Activated gamma-delta T cell treated with anti-CD3 and anti-CD28 coated beads, Interleukin-2, amount 50 U/mL, for 16 hours (primary cell): ENCODE data around the gene STRIP2.
A peak's percentile ranks its signal among the peaks of the same experiment; 100 is the strongest.
"Not testable (repeated sequence)": the region's sequence is repeated elsewhere in the genome, so short reads cannot be mapped to it uniquely, and the experiment has no call there.

ENCODE experiments used
- DNase-seq: peaks from one replicate; pipeline ENCODE4 v3.0.0-alpha.2; 2020; ENCODE audit warnings: low read depth

The STRIP2 gene

GRCh38 chr7:129497156-129497555, 62.9 kb downstream of the STRIP2 start:
- DNase-seq: no peak

DNA sequence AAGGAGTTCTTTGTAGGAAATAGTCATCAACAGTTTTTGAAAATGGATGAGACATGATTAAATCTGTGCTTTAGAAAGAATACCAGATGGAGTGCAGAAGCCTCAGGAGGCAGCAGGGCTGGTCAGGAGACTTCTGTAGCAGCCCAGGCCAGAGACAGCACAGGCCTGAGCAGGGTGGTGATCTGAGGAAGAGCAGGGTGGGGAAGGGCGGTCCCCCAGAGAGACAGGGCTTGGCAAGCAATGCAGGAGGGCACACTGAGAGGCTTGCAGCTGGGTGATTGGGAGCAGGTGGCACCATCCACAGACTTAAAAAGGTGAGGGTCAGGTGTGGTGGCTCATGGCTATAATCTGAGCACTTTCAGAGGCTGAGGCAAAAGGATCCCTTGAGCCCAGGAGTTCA, 63.8 kb downstream of the STRIP2 start:
- no peak for DNase-seq

- no peak for DNase-seq
Measured at GRCh38 chr7:129499999-129500398, 65.8 kb downstream of the STRIP2 start.

DNA sequence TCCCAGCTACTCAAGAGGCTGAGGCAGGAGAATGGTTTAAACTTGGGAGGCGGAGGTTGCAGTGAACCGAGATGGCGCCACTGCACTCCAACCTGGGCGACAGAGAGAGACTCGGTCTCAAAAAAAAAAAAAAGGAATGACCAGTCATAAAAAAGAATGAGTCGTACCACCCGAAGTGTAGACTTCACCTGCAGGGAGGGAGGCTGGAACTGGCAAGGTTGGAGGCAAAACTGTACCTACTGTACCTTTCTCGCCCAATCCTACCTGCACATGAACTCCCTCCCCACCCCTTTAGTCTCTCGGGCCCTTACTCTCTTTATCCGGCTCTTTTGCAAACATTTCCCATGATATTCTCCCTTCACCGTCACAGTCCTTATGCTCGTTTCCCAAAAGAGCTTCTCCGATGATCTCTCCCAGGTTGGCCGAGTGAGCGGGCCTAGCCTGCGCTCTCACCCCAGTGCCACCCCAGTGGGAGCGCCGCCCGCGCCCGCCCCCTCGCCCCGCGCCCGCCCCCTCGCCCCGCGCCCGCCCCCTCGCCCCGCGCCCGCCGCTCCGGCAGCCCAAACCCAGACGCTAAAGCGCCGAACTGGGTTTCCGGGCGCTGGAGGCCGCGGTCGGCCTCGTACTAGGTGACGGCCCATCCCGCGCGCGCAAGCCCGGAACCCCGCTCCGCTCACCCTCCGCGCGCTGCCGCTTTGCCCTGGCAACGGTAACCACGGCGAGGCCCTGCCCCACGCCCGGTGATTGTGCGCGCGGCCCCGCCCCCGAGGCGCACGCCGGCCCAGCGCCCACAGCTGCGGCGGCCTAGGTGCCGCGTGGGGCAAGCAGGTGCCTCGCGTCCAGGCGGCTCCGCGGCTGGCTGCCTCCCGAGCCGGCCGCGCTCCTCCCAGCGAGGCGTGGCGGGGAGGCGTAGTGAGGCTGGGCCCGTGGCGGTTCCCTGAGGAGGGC, 67.8 kb downstream of the STRIP2 start, which contains the start of gene SMKR1:
Gene SMKR1 (plus strand): TSS at position 772 of the 948 bp plus-strand sequence. CDS start 294 bp downstream, outside the sequence.
- peak; percentile 88 for DNase-seq

GRCh38 chr7:129502708-129503685, 68.8 kb downstream of the STRIP2 start:
- DNase-seq: no peak

GRCh38 chr7:129503725-129504124, 69.5 kb downstream of the STRIP2 start:
- DNase-seq: no peak

DNA sequence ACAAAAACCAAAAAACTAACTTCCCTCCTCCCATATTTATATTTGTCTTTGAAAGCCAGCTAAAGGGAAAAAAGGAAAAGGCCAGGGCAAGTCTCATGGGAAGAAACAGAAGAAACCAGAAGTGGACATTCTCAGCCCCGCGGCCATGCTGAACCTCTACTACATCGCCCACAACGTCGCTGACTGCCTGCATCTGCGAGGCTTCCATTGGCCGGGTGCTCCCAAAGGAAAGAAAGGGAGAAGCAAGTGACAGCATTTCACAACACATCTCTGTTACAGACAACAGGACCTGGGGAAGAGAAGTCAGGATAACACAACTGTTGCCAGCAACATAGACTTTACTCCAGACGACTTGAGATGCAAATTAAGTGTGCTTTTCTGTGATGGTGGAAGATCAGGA, 78.0 kb downstream of the STRIP2 start:
- no peak for DNase-seq

- no peak for DNase-seq
Measured at GRCh38 chr7:129513546-129513945, 79.3 kb downstream of the STRIP2 start.

- no peak for DNase-seq
Measured at GRCh38 chr7:129514683-129515082, 80.5 kb downstream of the STRIP2 start.

GRCh38 chr7:129515381-129515780, 81.1 kb downstream of the STRIP2 start:
- DNase-seq: no peak

GRCh38 chr7:129517931-129518330, 83.7 kb downstream of the STRIP2 start:
- no peak for DNase-seq

GRCh38 chr7:129519464-129519863, 85.2 kb downstream of the STRIP2 start:
- DNase-seq: no peak

DNA sequence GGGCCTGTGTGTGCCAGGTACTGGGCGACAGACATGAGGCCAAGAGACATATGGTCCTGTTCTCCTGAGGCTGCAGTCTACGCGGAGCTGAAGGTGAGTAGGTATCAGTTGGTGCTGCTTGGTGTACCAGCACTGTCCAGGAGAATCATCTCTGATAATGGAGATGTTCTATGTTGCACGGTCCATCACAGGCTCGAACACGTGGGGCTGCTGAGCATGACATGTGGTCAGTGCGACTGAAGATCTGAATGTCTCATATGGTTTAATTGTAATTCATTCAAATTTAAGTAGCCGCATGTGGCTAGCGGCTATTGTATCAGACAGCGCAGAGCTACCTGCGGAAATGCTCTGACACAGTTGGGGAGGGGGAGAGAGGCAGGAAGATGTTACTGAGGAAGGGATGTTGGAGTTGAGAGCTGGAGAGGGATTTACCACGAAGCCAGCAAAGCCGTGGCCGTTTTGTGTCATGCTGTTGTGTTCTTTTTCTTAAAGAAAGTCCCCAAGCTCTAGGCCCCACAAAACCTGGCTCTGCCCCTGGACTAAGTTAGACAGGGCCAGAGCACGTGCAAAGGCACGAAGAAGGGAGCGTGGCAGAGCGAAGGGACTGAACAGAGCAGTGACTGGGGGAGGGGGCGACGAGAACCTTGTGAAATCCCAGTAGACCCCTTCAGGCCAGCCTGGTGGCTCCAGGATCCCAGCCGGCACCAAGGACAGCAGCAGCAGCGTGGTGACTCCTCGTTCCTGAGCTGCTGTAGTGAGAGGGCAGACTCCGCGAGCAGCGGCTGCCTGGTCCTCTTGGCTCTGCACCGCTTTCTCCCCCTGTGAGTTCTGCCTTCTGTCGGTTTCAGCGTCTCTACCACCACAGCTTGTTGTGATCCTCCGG, 88.1 kb downstream of the STRIP2 start:
- DNase-seq: no peak

DNA sequence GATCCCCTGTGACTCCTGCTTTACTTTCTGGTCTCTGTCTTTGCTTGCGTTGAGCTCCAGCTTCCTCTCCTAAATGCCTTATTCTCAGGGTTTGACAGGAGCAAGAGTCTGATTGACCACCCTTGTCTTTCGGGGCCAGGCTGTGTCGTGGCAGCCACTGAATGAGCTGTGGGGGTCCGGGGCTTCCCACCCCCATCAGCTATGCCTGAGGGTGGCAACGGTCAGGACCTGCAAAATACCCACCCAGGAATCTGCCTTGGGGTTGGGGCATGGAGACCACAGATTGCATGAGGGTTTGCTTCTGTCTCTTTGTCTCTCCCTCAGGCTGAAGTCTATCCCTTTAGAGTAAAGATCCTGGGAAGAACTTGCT, 88.7 kb downstream of the STRIP2 start:
- DNase-seq: no peak

DNA sequence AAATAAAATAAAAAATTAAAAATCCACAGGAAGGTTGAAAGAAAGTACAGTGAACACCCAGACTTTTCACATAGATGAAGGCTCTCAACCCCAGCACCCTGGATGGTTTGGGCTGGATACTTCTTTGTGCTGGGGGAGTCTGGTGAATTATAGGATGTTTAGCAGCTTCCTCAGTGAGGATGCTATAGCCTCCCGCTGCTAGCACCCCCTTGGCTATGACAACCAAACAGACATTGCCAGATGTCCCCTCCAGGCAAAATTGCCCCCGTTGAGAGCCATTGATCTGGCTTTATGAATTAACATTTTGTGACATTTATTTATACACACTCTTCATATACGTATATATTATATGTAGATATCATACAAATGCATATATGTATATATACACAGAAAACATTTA, 89.7 kb downstream of the STRIP2 start:
- no peak for DNase-seq

GRCh38 chr7:129524405-129524804, 90.2 kb downstream of the STRIP2 start:
- DNase-seq: not testable (repeated sequence)

GRCh38 chr7:129525225-129525862, 91.1 kb downstream of the STRIP2 start:
- DNase-seq: no peak

- DNase-seq: no peak
Measured at GRCh38 chr7:129529643-129530042, 95.4 kb downstream of the STRIP2 start.

DNA sequence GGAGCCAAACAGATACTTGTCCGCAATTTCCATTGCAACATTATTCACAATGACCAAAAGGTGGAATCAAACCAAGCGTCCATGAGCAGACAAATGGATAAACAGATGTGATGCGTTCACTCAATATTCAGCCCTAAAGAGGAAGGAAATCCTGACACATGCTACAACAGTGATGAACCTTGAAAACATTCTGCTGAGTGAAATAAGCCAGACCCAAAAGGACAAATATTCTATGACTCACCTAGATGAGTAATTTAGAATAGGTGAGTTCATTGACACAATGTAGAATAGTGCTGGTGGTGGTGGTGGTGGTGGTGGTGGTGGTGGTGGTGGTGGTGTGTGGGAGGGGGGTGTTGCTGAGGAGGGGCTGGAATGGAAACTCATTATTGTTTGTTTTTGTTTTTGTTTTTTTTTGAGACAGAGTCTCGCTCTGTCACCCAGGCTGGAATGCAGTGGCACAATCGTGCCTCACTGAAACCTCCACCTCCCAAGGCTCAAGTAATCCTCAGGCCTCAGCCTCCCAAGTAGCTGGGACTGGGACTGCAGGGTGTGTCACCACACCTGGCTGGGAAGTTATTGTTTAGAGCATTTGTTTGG, 96.7 kb downstream of the STRIP2 start:
- DNase-seq: peak; percentile 18

DNA sequence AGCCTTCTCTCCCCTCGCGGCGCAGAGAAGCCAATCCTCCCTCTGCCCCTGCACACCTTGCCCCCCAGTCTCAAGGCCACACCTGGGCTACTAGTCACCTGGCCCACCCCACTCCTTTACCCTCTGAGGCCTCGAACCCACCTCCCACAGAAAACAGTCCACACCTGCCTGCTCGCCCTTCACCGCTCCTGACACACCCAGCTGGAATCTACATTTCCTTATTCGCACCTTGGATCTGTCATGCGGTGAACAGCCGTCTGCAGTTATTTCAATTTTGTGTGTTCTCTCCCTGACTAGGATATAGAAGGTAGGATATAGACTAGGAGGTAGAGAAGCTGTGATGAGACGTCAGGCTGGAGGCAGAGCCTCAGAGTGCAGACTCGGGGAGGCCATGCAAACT, 97.5 kb downstream of the STRIP2 start:
- no peak for DNase-seq

DNA sequence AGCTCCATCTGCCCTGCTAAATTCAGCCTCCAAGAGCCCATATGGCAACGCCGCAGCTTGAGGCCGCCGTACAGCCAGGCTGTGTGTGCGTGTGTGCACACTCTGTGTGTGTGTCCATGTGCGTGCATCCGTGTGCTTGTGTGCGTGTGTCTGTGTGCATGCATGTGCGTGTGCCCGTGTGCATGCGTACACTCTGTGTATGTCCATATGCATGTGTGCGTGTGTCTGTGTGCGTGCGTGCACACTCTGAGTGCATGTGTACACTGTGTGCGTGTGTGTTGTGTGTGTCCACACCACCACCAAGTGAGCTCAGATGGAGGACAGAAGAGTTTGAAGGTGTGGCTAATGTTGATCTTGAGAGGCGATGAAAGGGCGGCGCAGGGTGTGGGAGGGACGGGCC, 98.1 kb downstream of the STRIP2 start:
- no peak for DNase-seq
